ENCODE measurements around the gene PRLR.
"Not testable (repeated sequence)": the region's sequence is repeated elsewhere in the genome, so short reads cannot be mapped to it uniquely, and the experiment has no call there.

PRLR gene

GRCh38 chr5:35122819-35123218, 107.5 kb downstream of the PRLR start:
- DNase-seq: no peak

GRCh38 chr5:35120715-35121114, 109.6 kb downstream of the PRLR start:
- DNase-seq: no peak

- DNase-seq: no peak
Observed at GRCh38 chr5:35117967-35118366, 112.3 kb downstream of the PRLR start.

GRCh38 chr5:35115920-35116319, 114.4 kb downstream of the PRLR start:
- no peak for DNase-seq

GRCh38 chr5:35114698-35115097, 115.6 kb downstream of the PRLR start:
- no peak for DNase-seq

GRCh38 chr5:35112300-35112699, 118.0 kb downstream of the PRLR start:
- no peak for DNase-seq

- not testable (repeated sequence) for DNase-seq
Observed at GRCh38 chr5:35104550-35104949, 125.7 kb downstream of the PRLR start.

GRCh38 chr5:35103637-35104299, 126.5 kb downstream of the PRLR start:
- no peak for DNase-seq

GRCh38 chr5:35101720-35102119, 128.6 kb downstream of the PRLR start:
- DNase-seq: not testable (repeated sequence)

- no peak for DNase-seq
Observed at GRCh38 chr5:35101016-35101415, 129.3 kb downstream of the PRLR start.

GRCh38 chr5:35098214-35098613, 132.1 kb downstream of the PRLR start:
- DNase-seq: no peak

- no peak for DNase-seq
Observed at GRCh38 chr5:35096932-35097331, 133.4 kb downstream of the PRLR start.

- DNase-seq: no peak
Observed at GRCh38 chr5:35096216-35096615, 134.1 kb downstream of the PRLR start.

- DNase-seq: no peak
Observed at GRCh38 chr5:35095366-35095765, 134.9 kb downstream of the PRLR start.

GRCh38 chr5:35094948-35095347, 135.3 kb downstream of the PRLR start:
- no peak for DNase-seq

- DNase-seq: no peak
Observed at GRCh38 chr5:35092703-35093102, 137.6 kb downstream of the PRLR start.

GRCh38 chr5:35091704-35092103, 138.6 kb downstream of the PRLR start:
- DNase-seq: no peak

- peak; percentile 35 to 52 for DNase-seq
Observed at GRCh38 chr5:35089334-35090314, 140.7 kb downstream of the PRLR start.

GRCh38 chr5:35087991-35088390, 142.3 kb downstream of the PRLR start:
- no peak for DNase-seq

GRCh38 chr5:35083150-35083549, 147.1 kb downstream of the PRLR start:
- DNase-seq: no peak

- DNase-seq: no peak
Observed at GRCh38 chr5:35082530-35082929, 147.8 kb downstream of the PRLR start.

GRCh38 chr5:35081134-35081533, 149.2 kb downstream of the PRLR start:
- DNase-seq: no peak

GRCh38 chr5:35073160-35073559, 157.1 kb downstream of the PRLR start:
- DNase-seq: no peak

GRCh38 chr5:35069188-35069587, 161.1 kb downstream of the PRLR start:
- no peak for DNase-seq

All from CD4-positive, alpha-beta T cell treated with Interleukin-4 for 1 hour (primary cell).